ENCODE measurements around the gene ZNF611.

DNA sequence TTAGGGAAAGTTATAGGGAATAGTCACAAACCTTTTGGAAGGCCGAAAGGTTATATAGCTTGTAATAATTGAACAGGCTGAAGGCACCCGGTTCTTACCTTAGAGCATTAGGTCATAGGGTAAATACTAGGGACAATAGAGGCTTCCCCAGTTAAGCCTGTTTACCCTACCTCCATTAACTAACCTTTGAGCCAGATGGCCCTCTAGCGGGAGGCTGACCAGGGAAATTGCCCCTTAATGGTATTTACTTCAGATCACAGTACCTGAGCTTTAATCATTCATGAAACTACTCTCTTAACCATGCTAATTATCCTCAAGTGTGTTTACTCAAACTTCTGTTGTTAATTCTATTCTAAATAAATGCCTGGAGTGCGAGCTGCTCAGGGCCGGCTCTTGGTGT lies 76.2 kb downstream of the ZNF611 start:
- no peak for TF ChIP-seq HDGF (IDR thresholded peaks at IDR 0.05; ENCODE audit: borderline replicate concordance)
- no peak for TF ChIP-seq BHLHE40 (IDR thresholded peaks at IDR 0.05; ENCODE audit: borderline replicate concordance)
- TF ChIP-seq NFRKB (IDR thresholded peaks at IDR 0.05), result no peak
- TF ChIP-seq ZNF384 (IDR thresholded peaks at IDR 0.05), result no peak
- no peak for TF ChIP-seq SUZ12 (IDR thresholded peaks at IDR 0.05)

Measured in HEK293T (cell line).